IMR-90 (cell line): ENCODE results near the gene ACAP2. TPM values are rescaled to one million over a fixed set of nuclear protein-coding genes. Genes with fewer than 3 reads are reported as not detected.

Experiments used
- ATAC-seq: fragments of 200-7000 bp; cut with Tn5 transposase; 2 replicates; pipeline ENCODE4 v1.9.1; 2020; ENCODE audit warnings: low read depth, mild to moderate bottlenecking, moderate library complexity
- BruUV-seq: library from RNA; stranded (reverse); fragments of 400-500 nt; replicated peaks from 2 replicates; lab custom pipeline; 2021; lab: Mats Ljungman, UMichigan
- CTCF ChIA-PET: fragments of 300-600 bp; formaldehyde crosslinking; extraction: SDS; loops from one replicate; lab custom pipeline; 2021; ENCODE audit warnings: antibody characterized with exemption; lab: Yijun Ruan, JAX
- POLR2A ChIA-PET: fragments of 300-600 bp; sonication (Branson Sonifier 250); formaldehyde crosslinking; loops from one replicate; lab custom pipeline; 2022; ENCODE audit warnings: antibody characterized with exemption; ENCODE audit not compliant: unreplicated experiment; lab: Charles Lee
- DNase-seq: peaks from one replicate; pipeline ENCODE4 v3.0.0; 2013
- H2AFZ ChIP-seq: replicated peaks from 2 replicates; pipeline ENCODE3; 2013; ENCODE audit warnings: low read length, mild to moderate bottlenecking; ENCODE audit not compliant: poor library complexity
- H2AK5ac ChIP-seq: 2 replicates; pipeline ENCODE4 v1.6.1; 2013; ENCODE audit warnings: low read depth, low read length, inconsistent platforms
- H2AK9ac ChIP-seq: replicated peaks from 2 replicates; pipeline ENCODE3; 2013; ENCODE audit warnings: mild to moderate bottlenecking, low read depth, low read length, moderate library complexity; ENCODE audit not compliant: poor library complexity
- H2BK120ac ChIP-seq: 2 replicates; pipeline ENCODE4 v1.6.1; 2013; ENCODE audit warnings: low read depth, low read length, inconsistent platforms
- H2BK15ac ChIP-seq: 3 replicates; pipeline ENCODE4 v1.6.1; 2013; ENCODE audit warnings: low read depth, low read length, inconsistent platforms
- H2BK20ac ChIP-seq: 2 replicates; pipeline ENCODE4 v1.6.1; 2013; ENCODE audit warnings: low read depth, mild to moderate bottlenecking, inconsistent platforms, low read length, moderate library complexity
- H2BK5ac ChIP-seq: 2 replicates; pipeline ENCODE4 v1.6.1; 2013; ENCODE audit warnings: mild to moderate bottlenecking, low read depth, low read length, inconsistent platforms; ENCODE audit not compliant: poor library complexity, severe bottlenecking
- H3K14ac ChIP-seq: replicated peaks from 2 replicates; pipeline ENCODE4 v1.6.1; 2013; ENCODE audit warnings: low read depth, low read length, inconsistent platforms
- H3K18ac ChIP-seq: 2 replicates; pipeline ENCODE4 v1.6.1; 2013; ENCODE audit warnings: low read depth, low read length, control low read depth
- H3K23ac ChIP-seq: 2 replicates; pipeline ENCODE4 v1.6.1; 2013; ENCODE audit warnings: low read depth, low read length, inconsistent platforms
- H3K27ac ChIP-seq: 2 replicates; pipeline ENCODE4 v1.5.1; 2013; ENCODE audit warnings: mild to moderate bottlenecking, control low read depth, low read length; ENCODE audit not compliant: insufficient read depth
- H3K27me3 ChIP-seq: 2 replicates; pipeline ENCODE4 v1.6.1; 2013; ENCODE audit warnings: low read length; ENCODE audit not compliant: control insufficient read depth, insufficient read depth
- H3K36me3 ChIP-seq: 2 replicates; pipeline ENCODE4 v1.6.1; 2013; ENCODE audit warnings: low read length, mixed read lengths; ENCODE audit not compliant: control insufficient read depth, insufficient read depth
- H3K4ac ChIP-seq: 2 replicates; pipeline ENCODE4 v1.6.1; 2013; ENCODE audit warnings: low read depth, low read length, inconsistent platforms
- H3K4me1 ChIP-seq: 2 replicates; pipeline ENCODE4 v1.6.1; 2013; ENCODE audit warnings: low read length, mixed read lengths; ENCODE audit not compliant: control insufficient read depth, insufficient read depth
- H3K4me2 ChIP-seq: 2 replicates; pipeline ENCODE4 v1.6.1; 2013; ENCODE audit warnings: low read depth, mild to moderate bottlenecking, control low read depth, low read length, moderate library complexity
- H3K4me3 ChIP-seq: 2 replicates; pipeline ENCODE4 v1.5.1; 2013; ENCODE audit warnings: low read depth, mild to moderate bottlenecking, control low read depth, low read length, moderate library complexity; ENCODE audit not compliant: insufficient read depth
- H3K56ac ChIP-seq: 2 replicates; pipeline ENCODE4 v1.6.1; 2013; ENCODE audit warnings: low read length, inconsistent platforms; ENCODE audit not compliant: insufficient read depth; ENCODE audit errors: extremely low read depth
- H3K79me1 ChIP-seq, 2 experiments: 2 replicates each; pipeline ENCODE4 v1.6.1; 2013; ENCODE audit warnings: low read length in 2 of 2, inconsistent platforms in 1 of 2, low read depth in 1 of 2
- H3K9ac ChIP-seq: 2 replicates; pipeline ENCODE4 v1.6.1; 2013; ENCODE audit warnings: low read depth, low read length, control low read depth
- H3K9me1 ChIP-seq: 2 replicates; pipeline ENCODE4 v1.6.1; 2013; ENCODE audit warnings: low read length, inconsistent platforms; ENCODE audit not compliant: insufficient read depth
- H3K9me3 ChIP-seq: 2 replicates; pipeline ENCODE4 v1.6.1; 2013; ENCODE audit warnings: low read length; ENCODE audit not compliant: control insufficient read depth, insufficient read depth
- H4K20me1 ChIP-seq: 2 replicates; pipeline ENCODE4 v1.6.1; 2013; ENCODE audit warnings: low read length, inconsistent platforms; ENCODE audit not compliant: insufficient read depth
- H4K5ac ChIP-seq: 2 replicates; pipeline ENCODE4 v1.6.1; 2013; ENCODE audit warnings: mild to moderate bottlenecking, low read depth, low read length, control low read depth
- H4K8ac ChIP-seq, 2 experiments: 2 replicates each; pipeline ENCODE4 v1.6.1; 2013; ENCODE audit warnings: low read depth in 2 of 2, low read length in 2 of 2, control low read depth in 1 of 2, inconsistent platforms in 1 of 2
- H4K91ac ChIP-seq: 2 replicates; pipeline ENCODE4 v1.6.1; 2013; ENCODE audit warnings: low read depth, low read length, inconsistent platforms; ENCODE audit not compliant: insufficient read depth
- CEBPB ChIP-seq: IDR thresholded peaks from 2 replicates; pipeline ENCODE4 v1.6.1; 2012; ENCODE audit warnings: low read depth, low read length, improper control_type of control experiment
- CHD1 ChIP-seq: IDR thresholded peaks from 2 replicates; pipeline ENCODE4 v1.6.1; 2012; ENCODE audit warnings: low read depth, low read length, improper control_type of control experiment
- ELK1 ChIP-seq: fragments of 150-350 bp; IDR thresholded peaks from 2 replicates; pipeline ENCODE4 v1.6.1; 2016; ENCODE audit warnings: low read depth, mild to moderate bottlenecking, low read length, moderate library complexity, borderline replicate concordance
- FOS ChIP-seq: fragments of 150-350 bp; IDR thresholded peaks from 2 replicates; pipeline ENCODE4 v1.6.1; 2016; ENCODE audit warnings: low read depth, low read length
- MAZ ChIP-seq: IDR thresholded peaks from 2 replicates; pipeline ENCODE4 v1.6.1; 2012; ENCODE audit warnings: low read depth, mild to moderate bottlenecking, low read length, improper control_type of control experiment, moderate library complexity, borderline replicate concordance
- MXI1 ChIP-seq: IDR thresholded peaks from 2 replicates; pipeline ENCODE4 v1.6.1; 2012; ENCODE audit warnings: low read depth, mild to moderate bottlenecking, low read length, moderate library complexity, borderline replicate concordance
- POLR2A ChIP-seq: IDR thresholded peaks from 2 replicates; pipeline ENCODE4 v1.6.1; 2012; ENCODE audit warnings: mild to moderate bottlenecking, low read depth, low read length
- RAD21 ChIP-seq: IDR thresholded peaks from 2 replicates; pipeline ENCODE4 v1.6.1; 2012; ENCODE audit warnings: low read length, improper control_type of control experiment
- RCOR1 ChIP-seq: IDR thresholded peaks from 2 replicates; pipeline ENCODE4 v1.6.1; 2012; ENCODE audit warnings: mild to moderate bottlenecking, low read length, improper control_type of control experiment; ENCODE audit not compliant: insufficient replicate concordance
- WGBS, 2 experiments: methylation state at CpG; one replicate each; pipeline versions ENCODE4 v1.1.5 to v1.1.7; 2013; ENCODE audit warnings: missing lambda C conversion rate in 2 of 2; ENCODE audit not compliant: insufficient read length in 1 of 2; ENCODE audit errors: extremely low coverage in 2 of 2; 5-methylcytosine and 5-hydroxymethylcytosine counted together
- dilution Hi-C: fragments of 300-500 bp; cut with HindIII; formaldehyde crosslinking; loops from one replicate; pipeline ENCODE4 v1.14.3; 2018; ENCODE audit warnings: low sequenced_read_pairs; ENCODE audit not compliant: unreplicated experiment
- in situ Hi-C: fragments of 300-500 bp; cut with MboI; formaldehyde crosslinking; loops from 3 replicates; pipeline ENCODE4 v1.14.3; 2019; ENCODE audit warnings: low sequenced_read_pairs, inconsistent platforms, mixed read lengths
- intact Hi-C: fragments of 100-400 bp; cut with micrococcal nuclease; formaldehyde crosslinking; loops from 2 replicates; pipeline ENCODE4 v1.10.0; 2022
- polyA plus RNA-seq, 3 experiments: library from polyadenylated mRNA; depleted of rRNA; stranded (reverse); fragments of >200 nt; gene quantifications; 2 replicates each; pipeline ENCODE4 v1.2.3, GENCODE V29; 2012; ENCODE audit warnings: low replicate concordance in 1 of 3
- total RNA-seq: library from RNA; depleted of rRNA; stranded (reverse); fragments of >200 nt; gene quantifications from 2 replicates; pipeline ENCODE4 v1.2.3, GENCODE V29; 2012

ACAP2 gene
- total and polyA plus RNA-seq, 2 of the 4 experiments (the other 2 are of a cell fraction), result 11.9 to 35.1 TPM

GRCh38 chr3:195261925-195262324 is 180.9 kb downstream of the ACAP2 start:
- dilution Hi-C loops, result no loop called here
- in situ Hi-C loops, result no loop called here

More at GRCh38 chr3:195261925-195262324, 180.9 kb downstream of the ACAP2 start:
- Histone ChIP-seq H2BK120ac (no peak overlapping the region), H2AK9ac (no peak overlapping the region), H4K91ac (no peak overlapping the region), H3K36me3 (peaks cover 1% of the 10 kb centered on the region; the same call in 1 of the 2 replicates), H3K4me1 (peaks cover 16% of the 10 kb centered on the region), H3K9me1 (peaks cover 17% of the 10 kb centered on the region), H3K14ac (no peak overlapping the region), H3K27ac (no peak overlapping the region), H3K79me1 (peaks cover 43 to 73% of the 10 kb centered on the region in 2 experiments), H2AFZ (no peak overlapping the region), H2BK20ac (no peak overlapping the region), H4K8ac (no peak overlapping the region), H3K4me3 (no peak overlapping the region), H3K4ac (no peak overlapping the region), H2AK5ac (no peak overlapping the region), H3K18ac (no peak overlapping the region), H2BK15ac (no peak overlapping the region), H3K4me2 (no peak overlapping the region), H3K27me3 (no peaks in the 10 kb centered on the region), H2BK5ac (no peak overlapping the region), H3K9ac (no peak overlapping the region), H4K20me1 (0 out of 2 replicates have a peak, but pooled peaks cover 6% of the 10 kb centered on the region), H3K23ac (no peak overlapping the region), H3K56ac (no peak overlapping the region), H4K5ac (no peak overlapping the region), H3K9me3 (no peaks in the 10 kb centered on the region)
- ChIA-PET CTCF (interaction anchor here (1.1 kb wide), 1 partner anchor 10 kb away, joined by 3 read pairs; no protein-coding TSS in a partner anchor), POLR2A (no interaction called here)
- no TSS peak for BruUV-seq
- intact Hi-C loops, result loop anchor here (2.0 to 5.0 kb wide), 3 partner anchors 57 to 930 kb away; no protein-coding TSS in a partner anchor
- DNase-seq (no peak), ATAC-seq (no peak)
- no CpG with 5 or more reads among the region's 2 CpGs for WGBS, 2 experiments
- TF ChIP-seq CEBPB, result no peak
- no peak for TF ChIP-seq RCOR1
- no peak for TF ChIP-seq POLR2A
- no peak for TF ChIP-seq CHD1
- TF ChIP-seq FOS, result no peak
- TF ChIP-seq MXI1, result no peak
- no peak for TF ChIP-seq RAD21
- no peak for TF ChIP-seq ELK1
- no peak for TF ChIP-seq MAZ
